ENCODE measurements around the gene HRH1.
A peak's percentile ranks its signal among the peaks of the same experiment; 100 is the strongest.

HRH1 gene

GRCh38 chr3:11146773-11147660, 7.3 kb upstream of the HRH1 start:
- Histone ChIP-seq H3K36me3 (ENCODE audit: control insufficient read depth, insufficient read depth, low read length) (no peaks in the 10 kb centered on the region), H3K9ac (ENCODE audit: low read length) (no peak overlapping the region), H3K4me3 (ENCODE audit: low read length) (no peak overlapping the region), H3K9me3 (ENCODE audit: control insufficient read depth, low read length) (no peaks in the 10 kb centered on the region), H3K27me3 (ENCODE audit: control insufficient read depth, insufficient read depth, low read length) (no peaks in the 10 kb centered on the region), H3K4me1 (ENCODE audit: control insufficient read depth, insufficient read depth, low read length) (no peaks in the 10 kb centered on the region)

- Histone ChIP-seq H3K4me1 (ENCODE audit: control insufficient read depth, insufficient read depth, low read length) (peaks cover 6% of the 10 kb centered on the region), H3K4me3 (ENCODE audit: low read length) (no peak overlapping the region), H3K9ac (ENCODE audit: low read length) (no peak overlapping the region), H3K9me3 (ENCODE audit: control insufficient read depth, low read length) (no peaks in the 10 kb centered on the region), H3K27me3 (ENCODE audit: control insufficient read depth, insufficient read depth, low read length) (peaks cover 17% of the 10 kb centered on the region), H3K36me3 (ENCODE audit: control insufficient read depth, insufficient read depth, low read length) (no peaks in the 10 kb centered on the region)
These were observed 4.0 kb upstream of the HRH1 start for GRCh38 chr3:11150256-11150655.

GRCh38 chr3:11152301-11152700, 2.0 kb upstream of the HRH1 start:
- H3K36me3 ChIP-seq (ENCODE audit: control insufficient read depth, insufficient read depth, low read length) = no peaks in the 10 kb centered on the region
- peaks cover 11% of the 10 kb centered on the region for H3K4me1 ChIP-seq (ENCODE audit: control insufficient read depth, insufficient read depth, low read length)
- peaks cover 31% of the 10 kb centered on the region for H3K27me3 ChIP-seq (ENCODE audit: control insufficient read depth, insufficient read depth, low read length)
- no peak overlapping the region for H3K9ac ChIP-seq (ENCODE audit: low read length)
- H3K4me3 ChIP-seq (ENCODE audit: low read length) = no peak overlapping the region
- H3K9me3 ChIP-seq (ENCODE audit: control insufficient read depth, low read length) = no peaks in the 10 kb centered on the region

- peak overlapping the region; percentile 1 for H3K4me3 ChIP-seq (ENCODE audit: low read length)
- no peaks in the 10 kb centered on the region for H3K9me3 ChIP-seq (ENCODE audit: control insufficient read depth, low read length)
- peaks cover 35% of the 10 kb centered on the region for H3K27me3 ChIP-seq (ENCODE audit: control insufficient read depth, insufficient read depth, low read length)
These were observed 646 bp downstream of the HRH1 start for GRCh38 chr3:11154953-11155325.

GRCh38 chr3:11155341-11156025, 1.2 kb downstream of the HRH1 start:
- Histone ChIP-seq H3K27me3 (ENCODE audit: control insufficient read depth, insufficient read depth, low read length) (peaks cover 35% of the 10 kb centered on the region), H3K4me1 (ENCODE audit: control insufficient read depth, insufficient read depth, low read length) (peaks cover 11% of the 10 kb centered on the region), H3K4me3 (ENCODE audit: low read length) (no peak overlapping the region), H3K36me3 (ENCODE audit: control insufficient read depth, insufficient read depth, low read length) (no peaks in the 10 kb centered on the region), H3K9ac (ENCODE audit: low read length) (no peak overlapping the region), H3K9me3 (ENCODE audit: control insufficient read depth, low read length) (no peaks in the 10 kb centered on the region)

More at GRCh38 chr3:11154953-11155325, 646 bp downstream of the HRH1 start:
- no peak overlapping the region for H3K9ac ChIP-seq (ENCODE audit: low read length)
- peaks cover 11% of the 10 kb centered on the region for H3K4me1 ChIP-seq (ENCODE audit: control insufficient read depth, insufficient read depth, low read length)
- H3K36me3 ChIP-seq (ENCODE audit: control insufficient read depth, insufficient read depth, low read length) = no peaks in the 10 kb centered on the region

GRCh38 chr3:11156026-11156410, 1.7 kb downstream of the HRH1 start:
- Histone ChIP-seq H3K9ac (ENCODE audit: low read length) (no peak overlapping the region), H3K36me3 (ENCODE audit: control insufficient read depth, insufficient read depth, low read length) (no peaks in the 10 kb centered on the region), H3K4me3 (ENCODE audit: low read length) (no peak overlapping the region), H3K4me1 (ENCODE audit: control insufficient read depth, insufficient read depth, low read length) (peaks cover 11% of the 10 kb centered on the region), H3K27me3 (ENCODE audit: control insufficient read depth, insufficient read depth, low read length) (peaks cover 35% of the 10 kb centered on the region), H3K9me3 (ENCODE audit: control insufficient read depth, low read length) (no peaks in the 10 kb centered on the region)

GRCh38 chr3:11157421-11157820, 3.1 kb downstream of the HRH1 start:
- H3K9ac ChIP-seq (ENCODE audit: low read length) = no peak overlapping the region
- no peaks in the 10 kb centered on the region for H3K9me3 ChIP-seq (ENCODE audit: control insufficient read depth, low read length)
- H3K27me3 ChIP-seq (ENCODE audit: control insufficient read depth, insufficient read depth, low read length) = peaks cover 35% of the 10 kb centered on the region
- H3K36me3 ChIP-seq (ENCODE audit: control insufficient read depth, insufficient read depth, low read length) = no peaks in the 10 kb centered on the region
- peaks cover 11% of the 10 kb centered on the region for H3K4me1 ChIP-seq (ENCODE audit: control insufficient read depth, insufficient read depth, low read length)
- H3K4me3 ChIP-seq (ENCODE audit: low read length) = no peak overlapping the region

- Histone ChIP-seq H3K9me3 (ENCODE audit: control insufficient read depth, low read length) (no peaks in the 10 kb centered on the region), H3K27me3 (ENCODE audit: control insufficient read depth, insufficient read depth, low read length) (peaks cover 30% of the 10 kb centered on the region)
These were observed 5.2 kb downstream of the HRH1 start for GRCh38 chr3:11159421-11159904.

GRCh38 chr3:11161666-11162065, 7.4 kb downstream of the HRH1 start:
- Histone ChIP-seq H3K27me3 (ENCODE audit: control insufficient read depth, insufficient read depth, low read length) (peaks cover 8% of the 10 kb centered on the region), H3K4me1 (ENCODE audit: control insufficient read depth, insufficient read depth, low read length) (no peaks in the 10 kb centered on the region)

More at GRCh38 chr3:11159421-11159904, 5.2 kb downstream of the HRH1 start:
- no peak overlapping the region for H3K9ac ChIP-seq (ENCODE audit: low read length)
- H3K4me3 ChIP-seq (ENCODE audit: low read length) = no peak overlapping the region
- peaks cover 11% of the 10 kb centered on the region for H3K4me1 ChIP-seq (ENCODE audit: control insufficient read depth, insufficient read depth, low read length)
- no peaks in the 10 kb centered on the region for H3K36me3 ChIP-seq (ENCODE audit: control insufficient read depth, insufficient read depth, low read length)

GRCh38 chr3:11162401-11163345, 8.4 kb downstream of the HRH1 start:
- Histone ChIP-seq H3K9ac (ENCODE audit: low read length) (no peak overlapping the region), H3K4me1 (ENCODE audit: control insufficient read depth, insufficient read depth, low read length) (no peaks in the 10 kb centered on the region), H3K4me3 (ENCODE audit: low read length) (no peak overlapping the region), H3K27me3 (ENCODE audit: control insufficient read depth, insufficient read depth, low read length) (peaks cover 8% of the 10 kb centered on the region), H3K9me3 (ENCODE audit: control insufficient read depth, low read length) (no peaks in the 10 kb centered on the region), H3K36me3 (ENCODE audit: control insufficient read depth, insufficient read depth, low read length) (no peaks in the 10 kb centered on the region)

More at GRCh38 chr3:11161666-11162065, 7.4 kb downstream of the HRH1 start:
- H3K9ac ChIP-seq (ENCODE audit: low read length) = no peak overlapping the region
- H3K4me3 ChIP-seq (ENCODE audit: low read length) = no peak overlapping the region
- H3K9me3 ChIP-seq (ENCODE audit: control insufficient read depth, low read length) = no peaks in the 10 kb centered on the region
- no peaks in the 10 kb centered on the region for H3K36me3 ChIP-seq (ENCODE audit: control insufficient read depth, insufficient read depth, low read length)

- Histone ChIP-seq H3K9me3 (ENCODE audit: control insufficient read depth, low read length) (no peaks in the 10 kb centered on the region), H3K36me3 (ENCODE audit: control insufficient read depth, insufficient read depth, low read length) (no peaks in the 10 kb centered on the region), H3K4me1 (ENCODE audit: control insufficient read depth, insufficient read depth, low read length) (no peaks in the 10 kb centered on the region), H3K9ac (ENCODE audit: low read length) (no peak overlapping the region), H3K27me3 (ENCODE audit: control insufficient read depth, insufficient read depth, low read length) (peaks cover 4% of the 10 kb centered on the region), H3K4me3 (ENCODE audit: low read length) (no peak overlapping the region)
These were observed 10.3 kb downstream of the HRH1 start for GRCh38 chr3:11164607-11165006.

Data from mucosa of stomach (tissue), 1 donor.